ENCODE data around the gene EPB41L4A.

GRCh38 chr5:112294126-112294525, 125.0 kb downstream of the EPB41L4A start:
- no peak for TF ChIP-seq CTCF (IDR thresholded peaks at IDR 0.05; ENCODE audit: insufficient read depth, low read depth, low read length)
- no peak for TF ChIP-seq EZH2 (IDR thresholded peaks at IDR 0.05; ENCODE audit: insufficient read depth, low read length)
